Smooth muscle cell (in vitro differentiated cells): Measurements from ENCODE around the gene TLE1. TPM values are rescaled to one million over a fixed set of nuclear protein-coding genes. Genes with fewer than 3 reads are reported as not detected.

ENCODE experiments used
- DNase-seq: peaks from one replicate; lab custom pipeline; 2025; ENCODE audit not compliant: unreplicated experiment; lab: John Stamatoyannopoulos, UW
- H2AFZ ChIP-seq: fragments of 200-600 bp; sonication (generic); 2 replicates; pipeline ENCODE4 v1.6.0; 2016; ENCODE audit warnings: antibody characterized with exemption, low read depth, mild to moderate bottlenecking
- H3F3A ChIP-seq: fragments of 200-600 bp; sonication (generic); 2 replicates; pipeline ENCODE4 v1.6.0; 2017; ENCODE audit warnings: antibody characterized with exemption, low read depth
- H3K27ac ChIP-seq: fragments of 200-600 bp; sonication (generic); 2 replicates; pipeline ENCODE4 v1.5.1; 2016; ENCODE audit warnings: low read depth, mild to moderate bottlenecking
- H3K27me3 ChIP-seq: fragments of 200-600 bp; sonication (generic); 2 replicates; pipeline ENCODE4 v1.6.1; 2016; ENCODE audit warnings: low read depth, mild to moderate bottlenecking
- H3K36me3 ChIP-seq: fragments of 200-600 bp; sonication (generic); 2 replicates; pipeline ENCODE4 v1.5.1; 2016; ENCODE audit warnings: low read depth
- H3K4me1 ChIP-seq: fragments of 200-600 bp; sonication (generic); 2 replicates; pipeline ENCODE4 v1.5.1; 2016; ENCODE audit warnings: low read depth
- H3K4me2 ChIP-seq: fragments of 200-600 bp; sonication (generic); 2 replicates; pipeline ENCODE4 v1.6.0; 2016; ENCODE audit warnings: mild to moderate bottlenecking
- H3K4me3 ChIP-seq: fragments of 200-600 bp; sonication (generic); 2 replicates; pipeline ENCODE4 v1.5.1; 2016; ENCODE audit warnings: mild to moderate bottlenecking
- H3K79me2 ChIP-seq: fragments of 200-600 bp; sonication (generic); 2 replicates; pipeline ENCODE4 v1.6.0; 2016; ENCODE audit warnings: low read depth, mild to moderate bottlenecking
- H3K9ac ChIP-seq: fragments of 200-600 bp; sonication (generic); 2 replicates; pipeline ENCODE4 v1.6.0; 2016; ENCODE audit warnings: low read depth
- H3K9me3 ChIP-seq: fragments of 200-600 bp; sonication (generic); replicated peaks from 2 replicates; pipeline ENCODE4 v1.5.1; 2016; ENCODE audit warnings: low read depth
- H4K20me1 ChIP-seq: fragments of 200-600 bp; sonication (generic); 2 replicates; pipeline ENCODE4 v1.6.0; 2016; ENCODE audit warnings: low read depth
- CTCF ChIP-seq: fragments of 200-600 bp; sonication (generic); IDR thresholded peaks from 2 replicates; pipeline ENCODE4 v1.5.1; 2017; ENCODE audit warnings: borderline replicate concordance, mild to moderate bottlenecking, antibody characterized with exemption; ENCODE audit not compliant: insufficient read depth, poor library complexity, severe bottlenecking
- WGBS: methylation state at CpG from one replicate; pipeline ENCODE4 v1.1.7; 2016; ENCODE audit warnings: low lambda C conversion rate; 5-methylcytosine and 5-hydroxymethylcytosine counted together
- polyA plus RNA-seq: library from polyadenylated mRNA; unstranded; fragments of >200 nt; fragmentation: Nextera tagmentation; extraction: Ambion mirVana; gene quantifications from 2 replicates; pipeline ENCODE4 v1.2.1, GENCODE V29; 2016
- total RNA-seq: library from RNA; depleted of rRNA; stranded (reverse); fragments of >200 nt; gene quantifications from 2 replicates; pipeline ENCODE4 v1.2.3, GENCODE V29; 2014

TLE1 gene
- total and polyA plus RNA-seq, 2 experiments from 2014 or later: 32.5 to 35.2 TPM

- Histone ChIP-seq H3K4me1 (peaks cover 22% of the 10 kb centered on the region), H3K4me3 (no peak overlapping the region), H4K20me1 (no peaks in the 10 kb centered on the region), H3K27me3 (no peaks in the 10 kb centered on the region), H2AFZ (no peak overlapping the region), H3F3A (no peaks in the 10 kb centered on the region), H3K9ac (no peak overlapping the region), H3K36me3 (no peaks in the 10 kb centered on the region), H3K9me3 (no peaks in the 10 kb centered on the region), H3K27ac (no peak overlapping the region), H3K79me2 (no peaks in the 10 kb centered on the region), H3K4me2 (no peak overlapping the region)
- WGBS: 96% methylated on average over 1 of the region's 1 CpG
- DNase-seq: no peak
- TF ChIP-seq CTCF: no peak
Measured at GRCh38 chr9:81537964-81538363, 151.4 kb downstream of the TLE1 start.

GRCh38 chr9:81536242-81537025 is 152.9 kb downstream of the TLE1 start:
- no peak overlapping the region for H3K4me3 ChIP-seq
- H3K27ac ChIP-seq: no peak overlapping the region
- DNase-seq: no peak
- H3F3A ChIP-seq: no peaks in the 10 kb centered on the region
- H3K4me2 ChIP-seq: no peak overlapping the region
- no peak overlapping the region for H2AFZ ChIP-seq
- no peaks in the 10 kb centered on the region for H4K20me1 ChIP-seq
- no peaks in the 10 kb centered on the region for H3K27me3 ChIP-seq
- no peaks in the 10 kb centered on the region for H3K9me3 ChIP-seq
- no peaks in the 10 kb centered on the region for H3K36me3 ChIP-seq
- 93% methylated on average over 9 of the region's 9 CpGs for WGBS
- H3K9ac ChIP-seq: no peak overlapping the region
- no peak for TF ChIP-seq CTCF
- H3K4me1 ChIP-seq: peaks cover 22% of the 10 kb centered on the region
- H3K79me2 ChIP-seq: no peaks in the 10 kb centered on the region

- Histone ChIP-seq H3K27me3 (no peaks in the 10 kb centered on the region), H3K27ac (peak overlapping the region; percentile 10), H3K36me3 (no peaks in the 10 kb centered on the region), H3K4me1 (peaks cover 22% of the 10 kb centered on the region), H2AFZ (no peak overlapping the region), H3K4me2 (peak overlapping the region; percentile 18), H4K20me1 (no peaks in the 10 kb centered on the region), H3F3A (no peaks in the 10 kb centered on the region), H3K9ac (no peak overlapping the region), H3K9me3 (no peaks in the 10 kb centered on the region), H3K79me2 (no peaks in the 10 kb centered on the region), H3K4me3 (no peak overlapping the region)
- no peak for TF ChIP-seq CTCF
- DNase-seq: no peak
- 38% methylated on average over 9 of the region's 9 CpGs for WGBS
Measured at GRCh38 chr9:81535542-81536241, 153.7 kb downstream of the TLE1 start.
